Tibial artery (tissue), 4 donors: ENCODE data around the gene CROCC2.
A peak's percentile ranks its signal among the peaks of the same experiment; 100 is the strongest.

Source experiments
- DNase-seq, 2 donors: peaks; one replicate each; pipeline ENCODE4 v3.0.0-alpha.2; 2019
- H3K27ac ChIP-seq, 2 donors: fragments of 200-600 bp; sonication (generic) in 1 of 2; 1 replicate in 1 of 2; 2 replicates in 1 of 2; pipeline ENCODE4 v1.5.1; 2018 to 2019; ENCODE audit warnings: mild to moderate bottlenecking in 1 of 2
- H3K27me3 ChIP-seq, 2 donors: fragments of 200-600 bp; sonication (generic) in 1 of 2; one replicate each; pipeline versions ENCODE4 v1.5.1 to v1.6.0; 2016 to 2019
- H3K36me3 ChIP-seq, 3 donors: fragments of 200-600 bp; sonication (generic) in 2 of 3; one replicate each; pipeline ENCODE4 v1.5.1; 2016 to 2019; ENCODE audit warnings: mild to moderate bottlenecking in 2 of 3
- H3K4me1 ChIP-seq, 4 donors: fragments of 200-600 bp; sonication (generic) in 2 of 4; 1 replicate in 3 of 4; 2 replicates in 1 of 4; pipeline ENCODE4 v1.5.1; 2016 to 2019
- H3K4me3 ChIP-seq, 2 donors: fragments of 200-600 bp; sonication (generic) in 1 of 2; 1 replicate in 1 of 2; 2 replicates in 1 of 2; pipeline ENCODE4 v1.5.1; 2018 to 2019; ENCODE audit warnings: mild to moderate bottlenecking in 2 of 2
- H3K9me3 ChIP-seq, 3 donors: fragments of 200-600 bp; sonication (generic) in 1 of 3; one replicate each; pipeline ENCODE4 v1.5.1; 2016 to 2019
- CTCF ChIP-seq, 2 experiments: fragments of 200-600 bp in 1 of 2; fragments of 450-650 bp in 1 of 2; IDR thresholded peaks; one replicate each; pipeline ENCODE4 v1.5.1; 2017 to 2019; ENCODE audit warnings: antibody characterized with exemption in 2 of 2, mild to moderate bottlenecking in 1 of 2, moderate library complexity in 1 of 2
- intact Hi-C: fragments of 100-400 bp; cut with DNase I; formaldehyde crosslinking; loops from one replicate; pipeline ENCODE4 v1.15.0; 2023; ENCODE audit warnings: low total_unique reads

Gene CROCC2

GRCh38 chr2:240991378-240992263 is 85.5 kb downstream of the CROCC2 start:
- intact Hi-C loops: no loop called here
- H3K27ac ChIP-seq: peak overlapping the region; percentile 69 to 77
- DNase-seq: peak; percentile 96 to 98
- H3K27me3 ChIP-seq: peaks cover 0 to 18% of the 10 kb centered on the region in 2 donors
- H3K4me3 ChIP-seq: peak overlapping the region in 1 of 2 donors; percentile 22
- H3K36me3 ChIP-seq: no peaks in the 10 kb centered on the region
- H3K9me3 ChIP-seq: peaks cover 0 to 15% (median 9%) of the 10 kb centered on the region in 3 donors
- no peak for TF ChIP-seq CTCF (IDR thresholded peaks at IDR 0.05)
- H3K4me1 ChIP-seq: peaks cover 0 to 71% (median 48%) of the 10 kb centered on the region in 4 donors

GRCh38 chr2:240992572-240993291 is 86.6 kb downstream of the CROCC2 start:
- no peaks in the 10 kb centered on the region for H3K36me3 ChIP-seq
- TF ChIP-seq CTCF (IDR thresholded peaks at IDR 0.05): no peak
- intact Hi-C loops: no loop called here
- H3K4me1 ChIP-seq: peaks cover 0 to 71% (median 47%) of the 10 kb centered on the region in 4 donors
- H3K4me3 ChIP-seq: no peak overlapping the region
- peaks cover 0 to 13% of the 10 kb centered on the region in 2 donors for H3K27me3 ChIP-seq
- peak overlapping the region; percentile 69 to 77 for H3K27ac ChIP-seq
- DNase-seq: peak in 1 of 2 donors; percentile 65
- H3K9me3 ChIP-seq: peaks cover 0 to 13% (median 9%) of the 10 kb centered on the region in 3 donors

- Histone ChIP-seq H3K36me3 (no peaks in the 10 kb centered on the region), H3K27me3 (peaks cover 0 to 11% of the 10 kb centered on the region in 2 donors), H3K4me3 (no peak overlapping the region), H3K4me1 (peaks cover 0 to 66% (median 46%) of the 10 kb centered on the region in 4 donors), H3K27ac (peak overlapping the region in 1 of 2 donors; percentile 24), H3K9me3 (peaks cover 0 to 4% (median 0%) of the 10 kb centered on the region in 3 donors)
- intact Hi-C loops: no loop called here
- TF ChIP-seq CTCF (IDR thresholded peaks at IDR 0.05): no peak
- peak in 1 of 2 donors; percentile 67 for DNase-seq
Measured at GRCh38 chr2:240993446-240994170, 87.5 kb downstream of the CROCC2 start.

- peak overlapping the region; percentile 24 to 82 for H3K27ac ChIP-seq
- H3K4me1 ChIP-seq: peaks cover 0 to 66% (median 48%) of the 10 kb centered on the region in 4 donors
- DNase-seq: peak; percentile 29 to 79
Measured at GRCh38 chr2:240994171-240994896, 88.2 kb downstream of the CROCC2 start.

More at GRCh38 chr2:240994171-240994896, 88.2 kb downstream of the CROCC2 start:
- intact Hi-C loops: no loop called here
- no peaks in the 10 kb centered on the region for H3K9me3 ChIP-seq
- TF ChIP-seq CTCF (IDR thresholded peaks at IDR 0.05): no peak
- H3K36me3 ChIP-seq: no peaks in the 10 kb centered on the region
- H3K27me3 ChIP-seq: peaks cover 0 to 7% of the 10 kb centered on the region in 2 donors
- no peak overlapping the region for H3K4me3 ChIP-seq
